Loucy (cell line): Measurements from ENCODE around the gene CACNG5.

Experiments
- H2AFZ ChIP-seq: fragments of 200-600 bp; sonication (generic); 2 replicates; pipeline ENCODE4 v1.6.0; 2016; ENCODE audit warnings: antibody characterized with exemption, mild to moderate bottlenecking, low read length, moderate library complexity
- H3F3A ChIP-seq: fragments of 200-600 bp; 2 replicates; pipeline ENCODE4 v1.6.0; 2016; ENCODE audit warnings: antibody characterized with exemption, low read depth, mild to moderate bottlenecking
- H3K27me3 ChIP-seq: fragments of 200-600 bp; sonication (generic); 2 replicates; pipeline ENCODE4 v1.6.1; 2014; ENCODE audit warnings: low read length, mild to moderate bottlenecking; ENCODE audit not compliant: insufficient read depth, poor library complexity, severe bottlenecking
- H3K36me3 ChIP-seq: fragments of 200-600 bp; sonication (generic); 2 replicates; pipeline ENCODE4 v1.6.1; 2016; ENCODE audit warnings: low read length; ENCODE audit not compliant: insufficient read depth
- H3K4me1 ChIP-seq: fragments of 200-600 bp; sonication (generic); 2 replicates; pipeline ENCODE4 v1.5.1; 2014; ENCODE audit warnings: low read length, mild to moderate bottlenecking; ENCODE audit not compliant: insufficient read depth, poor library complexity, severe bottlenecking
- H3K4me2 ChIP-seq: fragments of 200-600 bp; sonication (generic); 2 replicates; pipeline ENCODE4 v1.6.0; 2014; ENCODE audit warnings: antibody characterized with exemption, low read length, low read depth, mild to moderate bottlenecking; ENCODE audit not compliant: poor library complexity, severe bottlenecking
- H3K4me3 ChIP-seq: fragments of 200-600 bp; sonication (generic); 2 replicates; pipeline ENCODE4 v1.5.1; 2014; ENCODE audit warnings: low read length, mild to moderate bottlenecking, mixed read lengths; ENCODE audit not compliant: poor library complexity, severe bottlenecking
- H3K79me2 ChIP-seq: fragments of 200-600 bp; sonication (generic); 2 replicates; pipeline ENCODE4 v1.6.1; 2014; ENCODE audit warnings: low read length; ENCODE audit not compliant: insufficient read depth
- H3K9ac ChIP-seq: fragments of 200-600 bp; sonication (generic); 2 replicates; pipeline ENCODE4 v1.6.0; 2014; ENCODE audit warnings: mild to moderate bottlenecking, low read depth, low read length, moderate library complexity; ENCODE audit not compliant: poor library complexity, severe bottlenecking
- H3K9me2 ChIP-seq: fragments of 200-600 bp; sonication (generic); replicated peaks from 2 replicates; pipeline ENCODE4 v1.6.1; 2016; ENCODE audit warnings: low read depth, low read length, mixed read lengths
- H3K9me3 ChIP-seq: fragments of 200-600 bp; sonication (generic); 2 replicates; pipeline ENCODE4 v1.6.1; 2014; ENCODE audit warnings: mild to moderate bottlenecking, antibody characterized with exemption, low read length, low read depth; ENCODE audit not compliant: insufficient read depth
- H4K20me1 ChIP-seq: fragments of 200-600 bp; sonication (generic); 2 replicates; pipeline ENCODE4 v1.6.0; 2014; ENCODE audit warnings: antibody characterized with exemption, low read length, mild to moderate bottlenecking; ENCODE audit not compliant: insufficient read depth, poor library complexity, severe bottlenecking
- CTCF ChIP-seq: fragments of 200-600 bp; sonication (generic); conservative IDR thresholded peaks from 2 replicates; pipeline ENCODE4 v1.5.1; 2014; ENCODE audit warnings: mild to moderate bottlenecking, antibody characterized with exemption, low read length
- EZH2phosphoT487 ChIP-seq: fragments of 200-600 bp; IDR thresholded peaks from 2 replicates; pipeline ENCODE4 v1.6.1; 2018; ENCODE audit warnings: antibody characterized with exemption, mild to moderate bottlenecking, moderate library complexity, borderline replicate concordance

CACNG5 gene

DNA sequence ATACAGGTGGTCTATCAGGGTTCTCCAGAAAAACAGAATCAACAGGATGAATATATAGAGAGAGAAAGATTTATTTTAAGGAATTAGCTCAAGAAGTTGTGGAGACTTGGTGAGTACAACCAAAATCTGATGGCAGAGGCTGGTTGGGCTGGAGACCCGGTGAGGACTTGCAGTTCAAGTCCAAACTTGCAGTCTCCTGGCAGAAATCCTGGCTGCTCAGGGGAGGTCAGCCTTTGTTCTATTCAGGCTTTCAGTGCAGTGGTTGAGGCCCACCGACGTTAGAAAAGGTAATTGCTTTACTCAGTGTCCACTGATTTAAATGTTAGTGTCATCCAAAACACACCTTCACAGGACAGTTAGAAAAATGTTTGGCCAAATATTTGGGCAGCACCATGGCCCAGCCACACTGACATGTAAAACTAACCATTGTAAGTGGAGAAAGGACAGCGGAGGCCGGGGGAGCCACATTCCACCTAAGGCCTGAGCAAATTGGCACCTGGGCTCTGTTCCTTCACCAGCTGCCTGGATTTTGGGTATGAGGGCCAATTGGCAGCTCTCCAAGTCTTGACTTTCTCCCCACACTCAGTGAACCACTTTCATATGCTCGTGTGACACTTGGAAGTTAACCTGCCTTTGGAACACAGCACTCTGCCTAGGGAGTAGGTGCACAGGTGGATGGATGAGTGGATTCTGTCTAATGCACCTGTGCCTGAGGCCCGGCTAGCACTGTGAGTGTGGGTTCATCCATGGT, 54.7 kb downstream of the CACNG5 start:
- no peaks in the 10 kb centered on the region for H3K4me1 ChIP-seq
- no peaks in the 10 kb centered on the region for H3K36me3 ChIP-seq
- H3K79me2 ChIP-seq: no peaks in the 10 kb centered on the region
- H3K4me3 ChIP-seq: no peak overlapping the region
- H3K9ac ChIP-seq: no peak overlapping the region
- H3K9me3 ChIP-seq: no peaks in the 10 kb centered on the region
- no peak overlapping the region for H2AFZ ChIP-seq
- no peaks in the 10 kb centered on the region for H4K20me1 ChIP-seq
- no peaks in the 10 kb centered on the region for H3K27me3 ChIP-seq
- TF ChIP-seq EZH2phosphoT487 (no peak), CTCF (no peak)
- no peaks in the 10 kb centered on the region for H3F3A ChIP-seq
- no peak overlapping the region for H3K4me2 ChIP-seq
- H3K9me2 ChIP-seq: no peaks in the 10 kb centered on the region

DNA sequence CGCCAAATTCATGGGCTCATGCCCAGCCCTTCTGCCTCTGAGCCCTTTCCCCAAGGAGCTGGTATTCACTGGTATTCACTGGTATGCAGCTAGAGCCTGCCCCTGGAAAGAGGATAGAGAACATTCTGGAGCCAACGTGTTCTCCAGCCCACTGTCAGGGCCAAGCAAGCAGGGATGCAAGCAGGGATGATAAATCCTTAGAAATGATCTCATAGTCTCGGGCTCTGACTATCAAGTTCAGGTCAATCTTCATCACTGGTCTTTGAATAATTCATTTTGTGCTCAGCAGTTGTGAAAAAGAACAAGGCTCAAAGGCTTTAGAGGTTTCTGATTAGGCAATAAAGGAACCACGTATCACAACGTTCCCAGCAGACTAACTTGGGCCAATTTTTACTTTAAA, 57.3 kb downstream of the CACNG5 start:
- no peaks in the 10 kb centered on the region for H3K9me3 ChIP-seq
- no peaks in the 10 kb centered on the region for H3K9me2 ChIP-seq
- H3K9ac ChIP-seq: no peak overlapping the region
- H3K79me2 ChIP-seq: no peaks in the 10 kb centered on the region
- H3K27me3 ChIP-seq: no peaks in the 10 kb centered on the region
- no peak overlapping the region for H2AFZ ChIP-seq
- H3F3A ChIP-seq: no peaks in the 10 kb centered on the region
- TF ChIP-seq CTCF: no peak
- TF ChIP-seq EZH2phosphoT487: no peak
- H3K4me3 ChIP-seq: no peak overlapping the region
- no peaks in the 10 kb centered on the region for H3K36me3 ChIP-seq
- no peaks in the 10 kb centered on the region for H3K4me1 ChIP-seq
- no peaks in the 10 kb centered on the region for H4K20me1 ChIP-seq
- no peak overlapping the region for H3K4me2 ChIP-seq

GRCh38 chr17:66893382-66893781, 58.5 kb downstream of the CACNG5 start:
- Histone ChIP-seq H3K4me3 (no peak overlapping the region), H3K9me2 (no peaks in the 10 kb centered on the region), H2AFZ (no peak overlapping the region), H3K36me3 (no peaks in the 10 kb centered on the region), H3F3A (no peaks in the 10 kb centered on the region), H3K4me2 (no peak overlapping the region), H3K9me3 (no peaks in the 10 kb centered on the region), H3K27me3 (no peaks in the 10 kb centered on the region), H3K79me2 (no peaks in the 10 kb centered on the region), H3K4me1 (no peaks in the 10 kb centered on the region), H3K9ac (no peak overlapping the region), H4K20me1 (no peaks in the 10 kb centered on the region)
- no peak for TF ChIP-seq CTCF
- TF ChIP-seq EZH2phosphoT487: no peak
